GM18519 (cell line): ENCODE data around the gene HIP1R.
"Not testable (repeated sequence)": the region's sequence is repeated elsewhere in the genome, so short reads cannot be mapped to it uniquely, and the experiment has no call there.

Source experiments
- ATAC-seq: cut with Tn5 transposase; IDR thresholded peaks from one replicate; pipeline ENCODE4 v1.9.1; 2021; ENCODE audit warnings: mild to moderate bottlenecking, moderate library complexity; ENCODE audit not compliant: unreplicated experiment, low FRiP score

Gene HIP1R, protein sequence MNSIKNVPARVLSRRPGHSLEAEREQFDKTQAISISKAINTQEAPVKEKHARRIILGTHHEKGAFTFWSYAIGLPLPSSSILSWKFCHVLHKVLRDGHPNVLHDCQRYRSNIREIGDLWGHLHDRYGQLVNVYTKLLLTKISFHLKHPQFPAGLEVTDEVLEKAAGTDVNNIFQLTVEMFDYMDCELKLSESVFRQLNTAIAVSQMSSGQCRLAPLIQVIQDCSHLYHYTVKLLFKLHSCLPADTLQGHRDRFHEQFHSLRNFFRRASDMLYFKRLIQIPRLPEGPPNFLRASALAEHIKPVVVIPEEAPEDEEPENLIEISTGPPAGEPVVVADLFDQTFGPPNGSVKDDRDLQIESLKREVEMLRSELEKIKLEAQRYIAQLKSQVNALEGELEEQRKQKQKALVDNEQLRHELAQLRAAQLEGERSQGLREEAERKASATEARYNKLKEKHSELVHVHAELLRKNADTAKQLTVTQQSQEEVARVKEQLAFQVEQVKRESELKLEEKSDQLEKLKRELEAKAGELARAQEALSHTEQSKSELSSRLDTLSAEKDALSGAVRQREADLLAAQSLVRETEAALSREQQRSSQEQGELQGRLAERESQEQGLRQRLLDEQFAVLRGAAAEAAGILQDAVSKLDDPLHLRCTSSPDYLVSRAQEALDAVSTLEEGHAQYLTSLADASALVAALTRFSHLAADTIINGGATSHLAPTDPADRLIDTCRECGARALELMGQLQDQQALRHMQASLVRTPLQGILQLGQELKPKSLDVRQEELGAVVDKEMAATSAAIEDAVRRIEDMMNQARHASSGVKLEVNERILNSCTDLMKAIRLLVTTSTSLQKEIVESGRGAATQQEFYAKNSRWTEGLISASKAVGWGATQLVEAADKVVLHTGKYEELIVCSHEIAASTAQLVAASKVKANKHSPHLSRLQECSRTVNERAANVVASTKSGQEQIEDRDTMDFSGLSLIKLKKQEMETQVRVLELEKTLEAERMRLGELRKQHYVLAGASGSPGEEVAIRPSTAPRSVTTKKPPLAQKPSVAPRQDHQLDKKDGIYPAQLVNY

DNA sequence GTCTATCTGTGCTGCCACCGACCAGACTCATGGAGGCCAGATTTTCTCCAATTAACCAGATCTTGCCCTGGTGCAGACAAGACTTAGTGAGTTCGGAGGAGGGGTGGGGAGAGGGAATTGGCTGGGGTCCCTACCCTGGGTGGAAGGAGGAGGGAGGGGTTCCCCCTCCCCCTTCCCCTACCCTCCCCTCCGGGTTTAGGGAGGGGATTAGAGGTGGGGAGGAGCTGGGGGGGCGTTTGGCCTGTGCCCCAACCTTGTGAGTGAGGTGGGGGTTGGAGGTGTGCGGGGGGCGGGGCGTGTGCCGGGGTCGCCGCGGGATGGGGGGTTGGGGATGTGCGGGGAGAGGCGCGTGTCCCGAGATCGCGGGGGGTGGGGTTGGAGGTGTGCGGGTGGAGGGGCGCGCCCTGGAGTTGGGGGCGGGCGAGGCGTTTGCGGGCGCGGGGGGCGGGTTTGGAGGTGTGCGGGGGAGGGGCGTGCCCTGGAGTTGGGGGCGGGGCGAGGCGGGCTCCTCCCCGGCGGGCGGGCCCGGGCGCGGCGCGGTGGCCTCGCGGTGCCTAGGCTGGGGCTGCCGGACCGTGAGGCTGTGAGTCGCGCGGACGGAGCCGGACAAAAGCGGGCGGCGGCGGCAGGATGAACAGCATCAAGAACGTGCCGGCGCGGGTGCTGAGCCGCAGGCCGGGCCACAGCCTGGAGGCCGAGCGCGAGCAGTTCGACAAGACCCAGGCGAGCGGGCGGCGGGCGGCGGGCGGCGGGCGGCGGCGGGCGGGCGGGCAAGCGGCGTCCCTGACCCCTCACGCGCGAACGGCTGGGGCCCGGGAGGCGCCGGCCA, at the start of gene HIP1R:
Gene HIP1R, plus strand, starts transcription at position 537 of the 829 bp plus-strand sequence. Its CDS starts 94 bp downstream, at position 631.
- ATAC-seq = no peak

DNA sequence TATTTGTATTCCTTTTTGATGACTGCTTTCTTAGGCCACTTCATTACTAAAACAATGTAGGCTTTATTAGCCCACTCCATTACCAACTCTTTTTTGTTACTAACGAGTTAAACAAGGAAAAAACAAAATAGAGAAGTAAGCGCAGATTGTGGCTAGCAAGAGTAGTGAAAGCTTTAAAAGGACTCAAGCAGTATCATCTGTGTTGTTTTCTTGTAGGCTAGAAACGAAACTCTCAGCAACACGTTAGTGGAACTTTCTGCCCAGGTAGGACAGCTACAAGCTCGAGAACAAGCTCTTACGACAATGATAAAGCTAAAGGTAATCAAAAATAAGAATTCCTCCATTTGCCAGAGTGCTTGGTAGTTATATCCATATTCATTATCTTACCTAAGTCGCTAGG, 49.8 kb upstream of the HIP1R start:
- ATAC-seq = no peak

DNA sequence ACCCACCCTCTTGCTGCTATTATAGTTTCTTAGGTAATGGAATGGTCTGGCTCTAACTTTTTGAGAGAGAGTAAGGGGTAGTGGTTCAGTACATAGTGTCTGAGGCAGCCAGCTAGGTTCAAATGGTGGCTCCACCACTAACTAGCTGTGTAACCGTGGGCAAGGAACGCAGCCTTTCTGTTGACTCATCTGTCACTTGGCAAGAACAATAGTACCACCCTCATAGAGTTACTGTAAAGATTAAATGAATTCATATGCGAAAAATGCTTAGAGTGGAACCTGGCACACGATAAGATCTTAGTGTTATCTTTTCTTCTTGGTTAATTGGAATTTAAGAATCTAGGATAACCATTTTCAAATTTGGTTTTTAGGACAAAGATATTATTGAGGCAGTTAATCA, 46.9 kb upstream of the HIP1R start:
- no peak for ATAC-seq

DNA sequence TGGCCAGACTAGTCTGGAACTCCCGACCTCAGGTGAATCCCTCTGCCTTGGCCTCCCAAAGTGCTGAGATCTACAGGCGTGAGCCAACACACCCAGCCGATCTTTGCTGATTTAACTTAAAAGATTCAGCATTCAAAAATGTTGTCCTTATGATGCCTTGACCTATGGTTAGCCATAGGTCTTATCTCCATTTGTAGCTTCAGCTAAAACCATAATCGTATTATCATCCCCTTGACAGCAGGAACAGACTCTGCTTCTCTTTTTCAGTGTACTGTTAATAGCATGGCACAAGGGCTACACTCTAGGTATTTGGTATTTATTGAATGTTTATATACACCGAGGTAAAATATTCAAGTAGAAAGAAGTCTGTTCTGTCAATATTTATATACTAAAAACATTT, 45.6 kb upstream of the HIP1R start:
- ATAC-seq = no peak

DNA sequence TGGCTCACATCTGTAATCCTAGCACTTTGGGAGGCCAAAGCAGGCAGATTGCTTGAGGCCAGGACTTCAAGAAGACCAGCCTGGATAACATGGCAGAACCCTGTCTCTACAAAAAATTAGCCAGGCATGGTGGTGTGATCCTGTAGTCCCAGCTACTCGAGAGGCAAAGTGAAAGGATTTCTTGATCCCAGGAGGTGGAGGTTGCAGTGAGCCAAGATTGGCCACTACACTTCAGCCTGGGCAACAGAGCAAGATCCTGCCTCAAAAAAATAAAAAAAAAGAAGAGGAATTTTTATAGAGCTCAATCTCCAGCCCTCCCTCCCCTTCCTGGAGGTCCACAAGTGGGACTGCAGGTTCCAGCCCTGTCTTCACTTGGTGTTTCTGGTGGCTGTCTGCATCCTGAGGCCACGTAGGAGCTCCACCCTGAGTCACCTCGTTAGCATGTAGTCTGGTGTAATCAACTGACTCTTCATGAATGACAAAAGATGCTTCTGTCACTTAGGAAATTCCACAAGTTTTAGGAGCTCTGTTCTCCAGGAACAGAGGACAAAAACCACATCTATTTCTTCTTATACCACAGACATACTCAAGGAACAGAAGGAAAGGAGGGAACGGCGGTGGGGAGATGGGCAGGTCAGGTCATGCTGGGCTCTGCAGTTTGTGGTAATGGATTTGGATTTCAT, 44.7 kb upstream of the HIP1R start:
- no peak for ATAC-seq

DNA sequence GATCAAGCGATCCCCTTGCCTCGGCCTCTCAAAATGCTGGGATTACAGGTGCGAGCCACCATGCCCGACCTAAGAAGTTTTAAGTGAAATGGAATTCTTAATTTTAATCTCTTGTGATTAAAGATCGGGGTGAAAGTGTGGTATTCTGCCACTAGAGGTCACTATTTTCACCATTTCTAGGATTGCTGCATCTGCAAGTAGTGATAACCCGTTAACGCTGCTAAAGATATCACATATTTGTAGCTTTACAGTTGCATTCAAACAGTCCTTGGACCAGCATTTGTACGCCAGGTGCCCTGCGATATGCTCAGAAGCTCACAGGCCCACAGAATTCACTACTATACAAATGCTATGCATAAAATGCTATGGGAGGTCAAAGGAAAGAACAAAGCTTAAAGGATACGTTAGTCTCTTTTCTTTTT, 41.6 kb upstream of the HIP1R start:
- no peak for ATAC-seq

DNA sequence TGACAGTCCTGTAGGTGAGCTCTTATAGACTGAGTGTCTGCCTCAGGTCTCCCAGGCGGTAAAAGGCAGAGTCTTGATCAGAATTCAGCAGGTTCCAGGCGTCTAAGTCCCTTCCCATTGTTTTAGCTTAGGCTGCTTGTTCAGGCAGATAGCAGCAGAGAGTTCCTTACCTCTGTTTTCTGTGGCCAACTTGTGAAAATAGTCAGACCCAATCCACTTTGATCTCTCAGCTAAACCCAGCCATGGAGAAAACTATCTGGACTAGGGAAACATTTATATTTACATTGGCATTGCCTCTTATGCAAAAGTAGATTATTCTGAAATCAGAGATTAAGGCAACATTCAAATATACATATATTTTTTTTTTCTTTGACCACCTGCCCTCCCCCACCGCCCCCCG, 39.5 kb upstream of the HIP1R start:
- ATAC-seq = no peak

DNA sequence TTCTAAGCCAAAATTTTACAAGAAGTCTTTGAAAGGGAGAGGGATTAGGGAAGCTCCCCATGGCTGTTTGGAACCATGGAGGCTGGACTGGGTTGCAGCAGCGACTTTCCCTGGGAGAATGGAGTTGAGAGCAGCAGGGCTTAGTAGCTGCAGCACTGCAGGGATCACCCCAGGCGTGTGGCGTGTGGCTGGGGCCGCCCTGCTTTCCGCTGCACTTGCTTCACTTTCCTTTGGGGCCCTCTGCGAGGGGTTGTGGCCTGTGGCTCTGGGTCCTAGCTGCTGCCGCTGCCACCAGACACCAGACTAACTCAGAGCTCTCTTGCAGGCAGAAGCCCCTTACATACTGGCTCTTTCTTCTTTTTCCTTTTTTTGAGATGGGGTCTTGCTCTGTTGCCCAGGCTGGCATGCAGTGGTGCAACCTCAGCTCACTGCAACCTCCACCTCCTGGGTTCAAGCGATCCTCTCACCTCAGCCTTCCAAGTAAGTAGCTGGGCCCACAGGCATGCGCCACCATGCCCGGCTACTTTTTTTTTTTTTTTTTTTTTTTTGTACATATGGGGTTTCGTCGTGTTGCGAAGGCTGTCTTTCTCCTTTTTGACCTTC, 35.5 kb upstream of the HIP1R start:
- ATAC-seq = no peak

DNA sequence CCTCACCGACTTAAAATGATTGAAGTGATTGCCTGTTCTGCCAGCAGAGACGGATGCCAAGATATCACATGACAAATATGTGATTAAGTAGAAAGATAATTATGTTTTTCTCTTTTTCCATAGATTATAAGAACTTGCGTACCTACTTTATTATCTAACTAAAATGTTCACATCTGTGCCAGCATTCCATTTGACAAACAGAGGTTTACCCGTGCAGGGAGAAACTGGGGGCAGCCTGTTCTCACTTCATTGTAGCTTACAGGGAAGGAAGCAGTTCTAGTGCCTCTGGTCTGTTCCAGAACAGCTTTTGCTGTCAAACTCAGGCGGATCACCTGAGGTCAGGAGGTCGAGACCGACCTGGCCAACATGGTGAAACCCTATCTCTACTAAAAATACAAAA, 31.3 kb upstream of the HIP1R start:
- no peak for ATAC-seq

DNA sequence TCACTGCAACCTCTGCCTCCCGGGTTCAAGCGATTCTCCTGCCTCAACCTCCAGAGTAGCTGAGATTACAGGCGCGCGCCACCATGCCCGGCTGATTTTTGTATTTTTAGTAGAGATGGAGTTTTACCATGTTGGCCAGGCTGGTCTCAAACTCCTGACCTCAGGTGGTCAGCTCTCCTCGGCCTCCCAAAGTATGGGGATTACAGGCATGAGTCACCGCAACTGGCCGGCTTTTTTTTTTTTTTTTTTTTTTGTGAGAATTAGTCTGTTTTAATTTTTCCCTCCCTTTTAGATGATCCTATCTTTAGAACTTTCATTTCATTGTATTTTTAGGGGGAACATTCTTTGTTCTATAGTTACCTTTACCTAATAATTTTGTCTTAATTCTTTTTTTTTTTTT, 30.3 kb upstream of the HIP1R start:
- ATAC-seq = not testable (repeated sequence)

DNA sequence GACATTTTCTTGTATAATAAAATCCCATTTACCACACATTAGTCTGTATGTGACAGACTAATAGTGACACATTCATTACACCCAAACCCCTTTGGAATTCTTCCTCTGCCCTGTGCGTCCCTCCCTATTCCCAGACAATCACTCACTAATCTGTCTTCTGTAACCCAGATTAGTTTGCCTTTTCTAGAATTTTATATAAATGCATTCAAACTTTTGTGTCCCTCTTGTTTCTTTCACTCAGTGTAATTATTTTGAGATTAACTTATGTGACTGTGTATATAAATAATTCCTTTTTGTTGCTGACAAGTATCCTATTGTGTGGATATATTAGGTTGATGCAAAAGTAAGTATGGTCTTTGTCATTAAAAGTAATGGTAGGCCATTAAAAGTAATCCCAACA, 27.6 kb upstream of the HIP1R start:
- ATAC-seq = no peak

DNA sequence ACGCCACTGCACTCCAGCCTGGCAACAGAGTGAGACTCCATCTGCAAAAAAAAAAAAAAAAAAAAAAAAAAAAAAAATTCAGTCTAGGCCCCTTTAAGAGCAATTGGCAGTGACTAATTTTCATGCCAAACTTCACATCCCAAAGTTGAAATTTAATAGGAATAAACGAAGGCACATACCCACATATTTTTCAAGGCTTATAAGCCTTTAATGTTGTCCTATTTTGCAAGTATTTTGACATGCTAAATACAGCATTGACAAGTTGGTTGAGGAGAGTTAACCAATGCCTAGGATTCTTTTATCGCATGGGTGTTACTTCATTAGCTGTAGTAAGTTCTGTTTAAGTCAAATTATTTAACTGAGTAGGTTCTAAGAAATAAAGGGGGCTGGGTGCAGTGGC, 23.5 kb upstream of the HIP1R start:
- ATAC-seq = no peak

DNA sequence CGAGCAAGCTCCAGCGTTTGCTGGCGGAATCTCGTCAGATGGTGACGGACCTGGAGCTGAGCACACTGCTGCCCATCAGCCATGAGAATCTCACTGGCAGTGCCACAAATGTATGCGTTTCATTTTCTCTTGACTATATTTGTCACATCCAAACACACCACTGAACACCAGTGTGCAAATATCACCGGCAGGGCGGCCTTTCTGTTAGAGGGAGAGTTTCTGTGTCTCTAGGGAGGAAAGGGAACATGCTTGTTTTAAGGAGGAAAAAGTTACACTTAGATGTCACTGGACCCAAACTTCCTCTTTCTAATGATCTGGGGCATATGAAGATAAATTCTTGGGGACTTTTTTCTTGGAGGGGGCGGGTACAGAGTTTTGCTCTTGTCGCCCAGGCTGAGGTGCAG, 21.9 kb upstream of the HIP1R start:
- no peak for ATAC-seq

DNA sequence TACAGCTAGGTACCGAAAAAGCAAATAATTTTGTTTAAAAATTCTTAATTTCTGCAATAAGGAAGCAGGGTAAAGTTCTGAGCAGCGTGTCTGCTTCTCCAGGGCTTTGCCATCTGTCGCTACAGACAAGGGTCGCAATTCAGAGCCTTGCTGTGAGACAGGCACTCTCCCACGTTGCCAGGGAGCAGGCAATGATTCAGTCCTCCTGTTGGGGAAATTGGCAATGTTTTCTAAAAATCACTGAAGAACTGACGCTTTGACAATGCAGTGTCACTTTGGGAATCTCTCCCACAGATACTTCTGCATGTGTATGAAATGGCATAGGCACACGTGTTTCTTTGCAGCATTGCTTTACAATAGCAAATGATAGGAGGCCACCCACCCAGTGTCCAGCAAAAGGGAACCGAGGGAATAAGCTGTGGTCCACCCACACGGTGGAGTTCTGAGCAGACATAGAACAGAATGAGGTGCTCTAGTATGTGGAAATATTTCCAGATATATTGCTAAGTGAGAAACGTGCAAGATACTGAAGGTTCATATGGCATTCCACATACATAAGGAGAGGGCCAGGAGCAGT, 16.0 kb upstream of the HIP1R start:
- no peak for ATAC-seq

DNA sequence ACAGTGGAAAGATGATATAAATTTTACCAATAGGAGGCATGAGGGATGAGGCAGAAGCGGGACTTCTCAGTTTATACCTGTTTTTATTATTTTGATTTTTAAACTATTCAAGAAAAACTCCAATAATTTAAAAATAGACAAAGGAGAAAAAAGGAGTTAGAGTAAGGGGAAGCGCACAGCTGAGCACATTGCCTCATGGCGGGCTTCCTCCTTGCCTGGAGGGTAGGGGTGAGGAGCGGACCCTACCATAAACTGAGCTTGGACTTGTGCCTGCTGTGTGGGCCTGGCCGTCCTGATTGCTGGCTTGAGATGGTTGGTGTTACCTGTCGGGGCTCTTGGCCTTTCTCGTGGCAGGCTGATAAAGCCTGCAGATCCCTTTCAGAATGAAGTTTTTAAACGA, 15.1 kb upstream of the HIP1R start:
- no peak for ATAC-seq

DNA sequence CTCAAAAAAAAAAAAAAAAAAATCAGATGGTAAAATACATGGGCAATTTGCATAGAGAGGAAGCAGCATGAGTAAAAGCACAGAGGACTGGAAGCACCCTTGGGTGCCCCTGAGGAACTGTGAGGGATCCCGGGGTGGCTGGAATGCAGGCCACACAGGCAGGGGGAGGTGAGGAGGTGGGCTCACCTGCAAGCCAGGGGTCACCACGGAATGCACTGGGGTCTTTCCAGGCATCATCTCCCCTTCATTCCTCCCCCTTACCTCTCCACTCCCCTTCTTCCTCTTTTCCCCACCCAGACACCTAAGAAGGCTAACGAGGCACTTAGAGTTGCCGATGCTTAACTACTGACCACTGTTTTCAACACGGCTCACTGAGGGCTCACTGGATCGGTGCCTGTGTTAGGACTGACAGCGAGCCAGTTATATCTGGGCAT, 14.4 kb upstream of the HIP1R start:
- no peak for ATAC-seq

DNA sequence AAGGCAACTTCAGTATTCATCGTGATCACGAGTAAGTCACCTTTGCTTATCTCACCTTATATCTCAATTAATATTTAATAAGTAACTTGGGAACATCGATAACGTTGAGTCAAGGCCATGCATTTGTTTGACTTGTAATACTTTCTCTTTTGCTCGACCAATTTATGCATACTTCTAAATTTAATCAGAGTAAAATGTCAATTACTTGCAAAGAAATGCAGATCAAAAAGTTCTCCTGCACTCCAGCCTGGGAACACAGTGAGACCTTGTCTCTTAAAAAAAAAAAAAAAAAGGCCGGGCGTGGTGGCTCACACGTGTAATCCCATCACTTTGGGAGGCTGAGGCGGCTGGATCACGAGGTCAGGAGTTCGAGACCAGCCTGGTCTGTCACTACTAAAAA, 11.8 kb upstream of the HIP1R start:
- ATAC-seq = no peak

DNA sequence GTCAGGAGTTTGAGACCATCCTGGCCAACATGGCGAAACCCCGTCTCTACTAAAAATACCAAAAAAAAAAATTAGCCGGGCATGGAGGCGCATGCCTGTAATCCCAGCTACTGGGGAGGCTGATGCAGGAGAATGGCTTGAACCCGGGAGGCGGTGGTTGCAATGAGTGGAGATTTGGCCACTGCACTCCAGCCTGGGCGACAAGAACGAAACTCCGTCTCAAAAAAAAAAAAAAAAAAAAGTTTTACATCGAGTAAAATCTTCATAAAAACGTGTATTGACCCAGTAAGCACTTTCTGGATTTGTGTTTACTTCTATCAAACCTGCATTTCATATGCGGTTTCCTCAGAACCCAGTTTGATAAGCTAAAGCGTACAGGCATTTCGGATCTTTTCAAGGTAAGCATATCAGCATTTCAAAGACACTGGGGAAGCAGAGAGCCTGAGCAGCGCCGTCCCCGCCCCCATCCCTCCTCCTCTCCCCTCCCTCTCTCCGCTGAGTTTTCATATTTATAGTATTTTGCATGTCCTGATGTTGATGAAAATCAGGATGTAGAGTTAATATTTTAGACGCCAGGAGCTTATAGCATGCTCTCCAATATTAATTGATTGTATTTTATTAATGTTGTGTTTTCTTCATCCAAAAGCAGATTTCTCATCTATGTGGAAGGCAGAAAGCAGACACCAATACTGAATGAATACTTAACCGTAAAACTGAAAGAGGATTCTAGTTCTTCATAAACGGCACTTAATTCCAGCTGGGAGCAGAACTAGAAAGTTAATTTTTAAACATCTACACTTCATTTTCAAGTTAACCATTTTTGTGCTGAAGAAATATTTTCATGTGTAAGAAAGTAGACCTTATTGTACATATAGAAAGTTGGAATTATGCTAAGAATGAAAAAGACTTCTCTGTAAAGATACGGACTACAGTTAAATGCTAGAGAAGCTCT, 9.2 kb upstream of the HIP1R start:
- no peak for ATAC-seq
